ENCODE results near the gene CFAP43.

Gene CFAP43

GRCh38 chr10:104103956-104104355, 128.2 kb downstream of the CFAP43 start:
- peaks cover 16% of the 10 kb centered on the region for H3K4me1 ChIP-seq (ENCODE audit: low read length)
- no peak overlapping the region for H3K4me3 ChIP-seq (ENCODE audit: low read length)
- H4K20me1 ChIP-seq (ENCODE audit: insufficient read depth, low read length) = no peaks in the 10 kb centered on the region
- no peaks in the 10 kb centered on the region for H3F3A ChIP-seq (ENCODE audit: insufficient read depth, low read length)
- no peaks in the 10 kb centered on the region for H3K9me3 ChIP-seq (replicated peaks; ENCODE audit: insufficient read depth, low read length)
- no peaks in the 10 kb centered on the region for H3K36me3 ChIP-seq (replicated peaks; ENCODE audit: insufficient read depth, low read length)
- no peaks in the 10 kb centered on the region for H3K79me2 ChIP-seq (ENCODE audit: low read length)
- H3K4me2 ChIP-seq (ENCODE audit: low read depth, low read length) = peak overlapping the region; percentile 28; the same call in 1 of the 2 replicates
- DNase-seq = no peak
- H3K9me2 ChIP-seq (replicated peaks; ENCODE audit: insufficient read depth, low read length) = no peaks in the 10 kb centered on the region
- no peak overlapping the region for H3K27ac ChIP-seq (ENCODE audit: low read length)
- TF ChIP-seq EZH2 (optimal IDR thresholded peaks at IDR 0.05; ENCODE audit: low read depth, low read length) (no peak), CTCF (IDR thresholded peaks at IDR 0.05; ENCODE audit: low read length) (no peak), EZH2phosphoT487 (IDR thresholded peaks at IDR 0.05; ENCODE audit: low read length) (no peak)
- H3K9ac ChIP-seq (ENCODE audit: low read length) = no peak overlapping the region
- no peaks in the 10 kb centered on the region for H3K27me3 ChIP-seq (replicated peaks; ENCODE audit: insufficient read depth, low read length)
- H2AFZ ChIP-seq (ENCODE audit: low read length) = no peak overlapping the region

- Histone ChIP-seq H3F3A (ENCODE audit: insufficient read depth, low read length) (no peaks in the 10 kb centered on the region), H2AFZ (ENCODE audit: low read length) (no peak overlapping the region), H3K27ac (ENCODE audit: low read length) (no peak overlapping the region), H3K9me2 (replicated peaks; ENCODE audit: insufficient read depth, low read length) (no peaks in the 10 kb centered on the region), H3K9me3 (replicated peaks; ENCODE audit: insufficient read depth, low read length) (no peaks in the 10 kb centered on the region), H3K27me3 (replicated peaks; ENCODE audit: insufficient read depth, low read length) (no peaks in the 10 kb centered on the region), H4K20me1 (ENCODE audit: insufficient read depth, low read length) (no peaks in the 10 kb centered on the region), H3K79me2 (ENCODE audit: low read length) (no peaks in the 10 kb centered on the region), H3K4me2 (ENCODE audit: low read depth, low read length) (no peak overlapping the region), H3K4me3 (ENCODE audit: low read length) (no peak overlapping the region), H3K4me1 (ENCODE audit: low read length) (peaks cover 16% of the 10 kb centered on the region), H3K9ac (ENCODE audit: low read length) (no peak overlapping the region), H3K36me3 (replicated peaks; ENCODE audit: insufficient read depth, low read length) (no peaks in the 10 kb centered on the region)
- TF ChIP-seq EZH2phosphoT487 (IDR thresholded peaks at IDR 0.05; ENCODE audit: low read length) (no peak), EZH2 (optimal IDR thresholded peaks at IDR 0.05; ENCODE audit: low read depth, low read length) (no peak), CTCF (IDR thresholded peaks at IDR 0.05; ENCODE audit: low read length) (no peak)
- no peak for DNase-seq
Measured at GRCh38 chr10:104101902-104102301, 130.3 kb downstream of the CFAP43 start.

GRCh38 chr10:104100795-104101194, 131.4 kb downstream of the CFAP43 start:
- no peak for TF ChIP-seq CTCF (IDR thresholded peaks at IDR 0.05; ENCODE audit: low read length)
- TF ChIP-seq EZH2phosphoT487 (IDR thresholded peaks at IDR 0.05; ENCODE audit: low read length) = no peak
- TF ChIP-seq EZH2 (optimal IDR thresholded peaks at IDR 0.05; ENCODE audit: low read depth, low read length) = no peak
- H3K9me3 ChIP-seq (replicated peaks; ENCODE audit: insufficient read depth, low read length) = no peaks in the 10 kb centered on the region
- H3K27ac ChIP-seq (ENCODE audit: low read length) = no peak overlapping the region
- H3K4me2 ChIP-seq (ENCODE audit: low read depth, low read length) = no peak overlapping the region
- H3K4me1 ChIP-seq (ENCODE audit: low read length) = peaks cover 16% of the 10 kb centered on the region
- H3K79me2 ChIP-seq (ENCODE audit: low read length) = no peaks in the 10 kb centered on the region
- no peak overlapping the region for H3K9ac ChIP-seq (ENCODE audit: low read length)
- no peak overlapping the region for H3K4me3 ChIP-seq (ENCODE audit: low read length)
- H3F3A ChIP-seq (ENCODE audit: insufficient read depth, low read length) = no peaks in the 10 kb centered on the region
- no peaks in the 10 kb centered on the region for H4K20me1 ChIP-seq (ENCODE audit: insufficient read depth, low read length)
- DNase-seq = no peak
- no peaks in the 10 kb centered on the region for H3K27me3 ChIP-seq (replicated peaks; ENCODE audit: insufficient read depth, low read length)
- no peak overlapping the region for H2AFZ ChIP-seq (ENCODE audit: low read length)
- H3K9me2 ChIP-seq (replicated peaks; ENCODE audit: insufficient read depth, low read length) = no peaks in the 10 kb centered on the region
- no peaks in the 10 kb centered on the region for H3K36me3 ChIP-seq (replicated peaks; ENCODE audit: insufficient read depth, low read length)

Measured in MM.1S (cell line).